GM12878 (cell line): Measurements from ENCODE around the gene PROZ. TPM values are rescaled to one million over a fixed set of nuclear protein-coding genes. Genes with fewer than 3 reads are reported as not detected.

Experiments used
- ATAC-seq: fragments of 200-7000 bp; cut with Tn5 transposase; 3 replicates; pipeline ENCODE4 v1.9.1; 2020; ENCODE audit warnings: mild to moderate bottlenecking, moderate library complexity
- BruUV-seq: library from RNA; stranded (reverse); fragments of 400-500 nt; replicated peaks from 2 replicates; lab custom pipeline; 2021; lab: Mats Ljungman, UMichigan
- CTCF ChIA-PET: fragments of 300-600 bp; sonication (Branson Sonifier 250); formaldehyde crosslinking; extraction: SDS; loops from one replicate; lab custom pipeline; 2021; ENCODE audit warnings: inconsistent platforms; lab: Yijun Ruan, JAX
- POLR2A ChIA-PET: fragments of 350-600 bp; formaldehyde crosslinking; extraction: SDS; loops from one replicate; lab custom pipeline; 2021; ENCODE audit warnings: inconsistent platforms; lab: Charles Lee
- RAD21 ChIA-PET: fragments of 300-600 bp; sonication (Branson Sonifier 250); formaldehyde crosslinking; loops from one replicate; lab custom pipeline; 2023; ENCODE audit warnings: antibody characterized with exemption; ENCODE audit not compliant: unreplicated experiment; lab: Charles Lee
- SMC1A ChIA-PET: fragments of 300-600 bp; sonication (Branson Sonifier 250); formaldehyde crosslinking; loops from one replicate; lab custom pipeline; 2023; ENCODE audit not compliant: unreplicated experiment, uncharacterized antibody; lab: Charles Lee
- DNase-seq: peaks from one replicate; pipeline ENCODE4 v3.0.0-alpha.2; 2011; ENCODE audit warnings: low read depth, low spot score
- FAIRE-seq: peaks from 3 replicates; lab custom pipeline; 2011; peaks lifted over from hg19 to GRCh38; lab: Jason Lieb, UNC
- H2AFZ ChIP-seq: 2 replicates; pipeline ENCODE4 v1.6.0; 2011; ENCODE audit warnings: low read depth, low read length, control low read depth; ENCODE audit not compliant: control insufficient read depth
- H3K27ac ChIP-seq: 2 replicates; pipeline ENCODE4 v1.5.1; 2011; ENCODE audit warnings: control low read depth; ENCODE audit not compliant: control insufficient read depth, insufficient read depth
- H3K27me3 ChIP-seq, 2 experiments: replicated peaks in 1 of 2; 2 replicates each; pipeline versions ENCODE4 v1.6.0 to v1.6.1; 2011; ENCODE audit warnings: low read length in 1 of 2; ENCODE audit not compliant: control insufficient read depth in 2 of 2, insufficient read depth in 2 of 2
- H3K36me3 ChIP-seq, 2 experiments: 2 replicates each; pipeline ENCODE4 v1.5.1; 2011; ENCODE audit warnings: low read length in 1 of 2; ENCODE audit not compliant: control insufficient read depth in 2 of 2, insufficient read depth in 2 of 2
- H3K4me1 ChIP-seq: 2 replicates; pipeline ENCODE4 v1.6.1; 2011; ENCODE audit warnings: mild to moderate bottlenecking, low read length, moderate library complexity, mixed read lengths; ENCODE audit not compliant: control insufficient read depth, insufficient read depth
- H3K4me2 ChIP-seq: 2 replicates; pipeline ENCODE4 v1.6.0; 2011; ENCODE audit warnings: control low read depth; ENCODE audit not compliant: control insufficient read depth, insufficient read depth
- H3K4me3 ChIP-seq: fragments of 200-600 bp; sonication (generic); 2 replicates; pipeline ENCODE4 v1.5.1; 2016
- H3K79me2 ChIP-seq: 2 replicates; pipeline ENCODE4 v1.6.0; 2011; ENCODE audit warnings: low read length; ENCODE audit not compliant: control insufficient read depth, insufficient read depth
- H3K9ac ChIP-seq: 2 replicates; pipeline ENCODE4 v1.8.0; 2011; ENCODE audit warnings: low read length, control low read depth, mixed read lengths; ENCODE audit not compliant: control insufficient read depth, insufficient read depth
- H3K9me3 ChIP-seq: replicated peaks from 3 replicates; pipeline ENCODE4 v1.5.1; 2011; ENCODE audit warnings: mild to moderate bottlenecking, low read length; ENCODE audit not compliant: control insufficient read depth, insufficient read depth
- H4K20me1 ChIP-seq: 2 replicates; pipeline ENCODE4 v1.6.0; 2011; ENCODE audit not compliant: control insufficient read depth, insufficient read depth
- MYC ChIP-seq: IDR thresholded peaks from 2 replicates; pipeline ENCODE4 v1.6.1; 2011; ENCODE audit warnings: mild to moderate bottlenecking, low read length, moderate library complexity, inconsistent platforms; ENCODE audit not compliant: insufficient read depth, insufficient replicate concordance, insufficient read length, severe bottlenecking
- NFYB ChIP-seq: IDR thresholded peaks from 2 replicates; pipeline ENCODE4 v1.6.1; 2011; ENCODE audit warnings: low read depth, mild to moderate bottlenecking, low read length, improper control_type of control experiment, moderate library complexity; ENCODE audit not compliant: insufficient read depth
- SKIL ChIP-seq: fragments of 450-650 bp; IDR thresholded peaks from 2 replicates; pipeline ENCODE4 v1.6.1; 2017; ENCODE audit warnings: mild to moderate bottlenecking, low read depth, inconsistent platforms; ENCODE audit not compliant: poor library complexity, severe bottlenecking
- ZBTB40 ChIP-seq: fragments of 450-650 bp; IDR thresholded peaks from 2 replicates; pipeline ENCODE4 v1.6.1; 2016; ENCODE audit warnings: mild to moderate bottlenecking, moderate library complexity, borderline replicate concordance
- WGBS: methylation state at CpG from one replicate; pipeline ENCODE4 v1.1.6; 2016; ENCODE audit warnings: low lambda C conversion rate; ENCODE audit not compliant: insufficient replicate concordance, insufficient coverage; ENCODE audit errors: missing lambda C conversion rate; 5-methylcytosine and 5-hydroxymethylcytosine counted together
- in situ Hi-C: fragments of 300-500 bp; cut with MboI; formaldehyde crosslinking; loops from 9 replicates; pipeline ENCODE4 v1.14.3; 2018; ENCODE audit warnings: mixed read lengths
- intact Hi-C: fragments of 100-400 bp; cut with micrococcal nuclease; formaldehyde crosslinking; loops from one replicate; pipeline ENCODE4 v1.14.2; 2022; ENCODE audit not compliant: unreplicated experiment
- polyA plus RNA-seq, 11 experiments: library from polyadenylated mRNA; depleted of rRNA in 4 of 11; unstranded in 6 of 11; stranded (reverse) in 5 of 11; fragments of >200 nt; fragmentation: Nextera tagmentation in 4 of 11; fragmentation: Illumina TruSeq in 1 of 11; extraction: Ambion mirVana in 4 of 11; extraction: Trizol in 1 of 11; gene quantifications; 1 replicate in 1 of 11; 2 replicates in 10 of 11; pipeline versions ENCODE4 v1.2.1 to v1.2.3, GENCODE V29; 2011 to 2016; ENCODE audit warnings: inconsistent platforms in 2 of 11, missing spikeins in 2 of 11, low read depth in 1 of 11
- total RNA-seq, 4 experiments: library from RNA; depleted of rRNA in 3 of 4; stranded (reverse); fragments of >200 nt in 3 of 4; fragmentation: Illumina TruSeq in 1 of 4; extraction: Trizol in 1 of 4; gene quantifications; 2 replicates each; pipeline versions ENCODE4 v1.2.1 to v1.2.3, GENCODE V29; 2013 to 2021

The PROZ gene
- total and polyA plus RNA-seq, 10 of the 15 experiments (the other 5 are each of a cell fraction or from before 2014, with no cell fraction given): 0.07 to 0.24 (median 0.21) TPM; not detected in 7

- ChIA-PET CTCF (interaction anchor here (1.0 kb wide), 1 partner anchor 17 kb away, joined by 3 read pairs; no protein-coding TSS in a partner anchor), POLR2A (no interaction called here), RAD21 (no interaction called here), SMC1A (interaction anchor here (1.4 kb wide), 1 partner anchor 91 kb away, joined by 3 read pairs; no protein-coding TSS in a partner anchor)
- peak overlapping the region; percentile 81 for H3K4me2 ChIP-seq
- peak overlapping the region; percentile 91 for H3K9ac ChIP-seq
- intact Hi-C loops: loop anchor here (5.0 to 10.0 kb wide), 3 partner anchors 55 to 375 kb away; partner anchors contain the start of gene TFDP1
- H3K4me3 ChIP-seq: peak overlapping the region; percentile 87
- no peak for ATAC-seq
- H2AFZ ChIP-seq: no peak overlapping the region
- peak overlapping the region; percentile 95 for H3K27ac ChIP-seq
- no peaks in the 10 kb centered on the region for H4K20me1 ChIP-seq
- no peak for DNase-seq
- no peak for TF ChIP-seq MYC
- TF ChIP-seq NFYB: no peak
- TF ChIP-seq SKIL: no peak
- TF ChIP-seq ZBTB40: peak; percentile 38; the same call in 1 of the 2 replicates
- no peaks in the 10 kb centered on the region for H3K9me3 ChIP-seq
- H3K36me3 ChIP-seq: no peaks in the 10 kb centered on the region; a peak in 1 of 4 replicates
- no peaks in the 10 kb centered on the region for H3K27me3 ChIP-seq
- no peak for FAIRE-seq
- no TSS peak for BruUV-seq
- no peaks in the 10 kb centered on the region for H3K4me1 ChIP-seq
- in situ Hi-C loops: no loop called here
- H3K79me2 ChIP-seq: peaks cover 68% of the 10 kb centered on the region
- WGBS: 20% methylated on average over 3 of the region's 3 CpGs
Measured at GRCh38 chr13:113207460-113207859, 49.0 kb downstream of the PROZ start.
